Inflammatory macrophage treated with lipopolysaccharide for 1 hour (primary cell): ENCODE measurements around the gene DSG1.
"Not testable (repeated sequence)": the region's sequence is repeated elsewhere in the genome, so short reads cannot be mapped to it uniquely, and the experiment has no call there.

ENCODE experiments used
- DNase-seq, 2 donors: peaks; one replicate each; pipeline ENCODE4 v3.0.0-alpha.2; 2020 to 2022

DSG1 gene

DNA sequence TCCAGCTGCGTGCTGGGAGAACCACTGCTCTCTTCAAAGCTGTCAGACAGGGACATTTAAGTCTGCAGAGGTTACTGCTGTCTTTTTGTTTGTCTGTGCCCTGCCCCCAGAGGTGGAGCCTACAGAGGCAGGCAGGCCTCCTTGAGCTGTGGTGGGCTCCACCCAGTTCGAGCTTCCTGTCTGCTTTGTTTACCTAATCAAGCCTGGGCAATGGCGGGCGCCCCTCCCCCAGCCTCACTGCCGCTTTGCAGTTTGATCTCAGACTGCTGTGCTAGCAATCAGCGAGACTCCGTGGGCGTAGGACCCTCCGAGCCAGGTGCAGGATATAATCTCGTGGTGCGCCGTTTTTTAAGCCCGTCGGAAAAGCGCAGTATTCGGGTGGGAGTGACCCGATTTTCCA lies 35.4 kb downstream of the DSG1 start:
- DNase-seq = not testable (repeated sequence)

GRCh38 chr18:31354990-31355389 lies 37.0 kb downstream of the DSG1 start:
- no peak for DNase-seq

GRCh38 chr18:31356025-31356424 lies 38.1 kb downstream of the DSG1 start:
- DNase-seq = no peak

- DNase-seq = no peak
These were observed 46.2 kb downstream of the DSG1 start for GRCh38 chr18:31364190-31364589.

GRCh38 chr18:31369478-31369877 lies 51.5 kb downstream of the DSG1 start:
- DNase-seq = no peak

GRCh38 chr18:31371989-31372388 lies 54.0 kb downstream of the DSG1 start:
- DNase-seq = no peak

DNA sequence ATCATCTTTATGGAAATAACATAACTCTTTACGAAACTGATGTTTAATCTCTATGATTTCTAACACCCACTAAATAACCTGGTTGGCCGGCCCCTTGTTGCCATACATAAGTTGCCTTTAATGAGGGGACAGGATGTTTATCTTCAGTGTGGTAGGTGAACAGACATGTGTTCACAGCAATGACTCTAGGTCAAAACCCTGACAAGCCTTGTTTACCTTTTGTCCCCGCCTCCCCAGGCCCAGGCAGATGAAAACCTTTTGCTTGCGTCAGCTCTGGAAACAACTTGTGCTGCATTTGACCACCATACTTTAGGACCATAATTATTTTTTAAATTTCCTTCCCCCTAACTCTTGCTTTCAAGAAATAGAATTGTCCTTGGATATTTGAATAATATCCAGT lies 55.7 kb downstream of the DSG1 start:
- DNase-seq = no peak

GRCh38 chr18:31376477-31376876 lies 58.5 kb downstream of the DSG1 start, which contains the start of gene DSG4:
Gene DSG4 (plus strand): TSS chr18:31376777. CDS start chr18:31376912, 135 bp downstream.
- no peak for DNase-seq

DNA sequence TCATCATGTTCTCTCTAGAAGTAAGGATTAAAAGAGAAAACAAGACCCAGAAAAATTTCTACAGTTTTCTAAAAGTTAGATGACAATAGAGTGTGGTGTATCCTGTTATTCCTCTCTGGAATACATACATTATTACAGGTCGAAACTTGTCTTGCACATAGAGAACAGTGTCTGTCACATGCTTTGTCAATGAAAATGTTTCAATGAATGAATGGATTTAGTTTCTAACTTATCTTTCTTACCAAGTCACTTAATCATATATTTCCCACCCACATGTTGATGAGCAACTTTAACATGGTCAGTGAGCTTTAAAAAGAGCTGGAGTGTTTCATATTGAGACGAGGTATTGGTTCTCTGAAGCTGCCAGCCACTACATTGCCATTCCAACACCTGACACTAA lies 63.0 kb downstream of the DSG1 start:
- DNase-seq = no peak

- no peak for DNase-seq
These were observed 64.1 kb downstream of the DSG1 start for GRCh38 chr18:31382107-31382506.

- DNase-seq = no peak
These were observed 68.8 kb downstream of the DSG1 start for GRCh38 chr18:31386741-31387140.

- no peak for DNase-seq
These were observed 75.3 kb downstream of the DSG1 start for GRCh38 chr18:31393286-31393685.

GRCh38 chr18:31396796-31397612 lies 79.0 kb downstream of the DSG1 start:
- no peak for DNase-seq

GRCh38 chr18:31398191-31398590 lies 80.2 kb downstream of the DSG1 start:
- DNase-seq = no peak

- no peak for DNase-seq
These were observed 81.5 kb downstream of the DSG1 start for GRCh38 chr18:31399306-31400032.

GRCh38 chr18:31401156-31402025 lies 83.4 kb downstream of the DSG1 start:
- no peak for DNase-seq

- DNase-seq = no peak
These were observed 84.0 kb downstream of the DSG1 start for GRCh38 chr18:31402026-31402373.

- DNase-seq = no peak
These were observed 85.4 kb downstream of the DSG1 start for GRCh38 chr18:31403409-31403808.
